PC-9 (cell line): ENCODE measurements around the gene CCL20. TPM values are rescaled to one million over a fixed set of nuclear protein-coding genes. Genes with fewer than 3 reads are reported as not detected.

Experiments used
- BruUV-seq: library from RNA; stranded (reverse); fragments of 400-500 nt; replicated peaks from 2 replicates; lab custom pipeline; 2021; lab: Mats Ljungman, UMichigan
- CTCF ChIA-PET: fragments of 300-600 bp; sonication (Branson Sonifier 250); formaldehyde crosslinking; loops from one replicate; lab custom pipeline; 2022; ENCODE audit warnings: antibody characterized with exemption; lab: Charles Lee
- POLR2A ChIA-PET: fragments of 300-600 bp; sonication (Branson Sonifier 250); formaldehyde crosslinking; loops from one replicate; lab custom pipeline; 2022; ENCODE audit warnings: antibody characterized with exemption; ENCODE audit not compliant: unreplicated experiment; lab: Charles Lee
- DNase-seq, 2 experiments: peaks; one replicate each; pipeline versions ENCODE4 v3.0.0 to v3.0.0-alpha.2; 2015 to 2022; ENCODE audit warnings: mixed read lengths in 1 of 2
- H2AFZ ChIP-seq: fragments of 200-600 bp; sonication (generic); 2 replicates; pipeline ENCODE4 v1.8.1; 2017; ENCODE audit warnings: antibody characterized with exemption
- H3F3A ChIP-seq: fragments of 200-600 bp; sonication (generic); 2 replicates; pipeline ENCODE4 v1.8.1; 2017; ENCODE audit warnings: antibody characterized with exemption, mild to moderate bottlenecking, low read depth; ENCODE audit not compliant: insufficient read depth
- H3K27ac ChIP-seq: fragments of 200-600 bp; sonication (generic); 2 replicates; pipeline ENCODE4 v1.6.1; 2016; ENCODE audit warnings: mixed run types
- H3K27me3 ChIP-seq: fragments of 200-600 bp; sonication (generic); 2 replicates; pipeline ENCODE4 v1.6.1; 2016; ENCODE audit warnings: low read depth, mixed run types; ENCODE audit not compliant: insufficient read depth
- H3K36me3 ChIP-seq: fragments of 200-600 bp; sonication (generic); 2 replicates; pipeline ENCODE4 v1.6.1; 2016; ENCODE audit warnings: low read depth, mixed run types
- H3K4me1 ChIP-seq: fragments of 200-600 bp; sonication (generic); replicated peaks from 2 replicates; pipeline ENCODE4 v1.6.1; 2016; ENCODE audit warnings: mixed run types; ENCODE audit not compliant: insufficient read depth
- H3K4me2 ChIP-seq: fragments of 200-600 bp; sonication (generic); 2 replicates; pipeline ENCODE4 v1.6.1; 2017; ENCODE audit warnings: mixed run types
- H3K4me3 ChIP-seq: fragments of 200-600 bp; sonication (generic); 2 replicates; pipeline ENCODE4 v1.6.1; 2016; ENCODE audit warnings: mixed run types
- H3K79me2 ChIP-seq: fragments of 200-600 bp; sonication (generic); 2 replicates; pipeline ENCODE4 v1.6.1; 2017; ENCODE audit warnings: low read depth, mixed run types
- H3K9me2 ChIP-seq: fragments of 200-600 bp; sonication (generic); 2 replicates; pipeline ENCODE4 v1.8.1; 2017; ENCODE audit warnings: mild to moderate bottlenecking; ENCODE audit not compliant: insufficient read depth
- H3K9me3 ChIP-seq: fragments of 200-600 bp; sonication (generic); 2 replicates; pipeline ENCODE4 v1.8.1; 2016; ENCODE audit warnings: low read depth; ENCODE audit not compliant: insufficient read depth
- H4K20me1 ChIP-seq: fragments of 200-600 bp; sonication (generic); 2 replicates; pipeline ENCODE4 v1.8.1; 2017; ENCODE audit not compliant: insufficient read depth
- EZH2 ChIP-seq: fragments of 200-600 bp; sonication (generic); IDR thresholded peaks from 2 replicates; pipeline ENCODE4 v1.8.0; 2017; ENCODE audit warnings: antibody characterized with exemption, low read depth
- intact Hi-C: fragments of 100-400 bp; cut with micrococcal nuclease; formaldehyde crosslinking; loops from one replicate; pipeline ENCODE4 v1.10.0; 2022; ENCODE audit not compliant: unreplicated experiment
- total RNA-seq: library from RNA; stranded (reverse); gene quantifications from 2 replicates; pipeline ENCODE4 v1.2.3, GENCODE V29; 2021
- TF ChIP-seq, protein P1 (sequence below): fragments of 200-600 bp; sonication (generic); conservative IDR thresholded peaks from 2 replicates; pipeline ENCODE4 v1.6.1; 2017; ENCODE audit warnings: mixed run types, antibody characterized with exemption, mild to moderate bottlenecking, moderate library complexity

The CCL20 gene
- total RNA-seq, 1 experiment from 2014 or later: not detected

DNA sequence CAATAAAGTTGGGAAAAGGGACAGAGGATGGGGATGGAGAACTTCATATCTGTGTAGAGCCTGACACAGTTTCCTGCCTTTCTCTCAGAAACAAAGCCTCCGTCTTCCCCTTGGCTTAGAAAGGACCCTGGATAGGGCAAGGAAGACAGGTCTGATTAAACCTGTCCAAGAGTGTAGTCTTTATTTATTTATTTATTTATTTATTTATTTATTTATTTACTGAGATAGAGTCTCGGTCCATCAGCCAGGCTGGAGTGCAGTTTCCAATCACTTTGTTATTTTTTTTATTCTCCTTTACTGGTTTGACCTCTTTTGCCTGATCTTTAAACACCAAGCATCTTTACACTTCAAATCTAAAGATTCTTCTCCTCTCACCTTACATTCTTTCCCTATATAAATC is 10.3 kb downstream of the CCL20 start:
- peaks cover 4% of the 10 kb centered on the region; the same call in 1 of the 2 replicates for H3K9me3 ChIP-seq
- H3K4me3 ChIP-seq: no peak overlapping the region
- no peaks in the 10 kb centered on the region for H3K36me3 ChIP-seq
- H3K27me3 ChIP-seq: no peaks in the 10 kb centered on the region
- H3K4me1 ChIP-seq: peaks cover 19% of the 10 kb centered on the region
- no TSS peak for BruUV-seq
- TF ChIP-seq, protein P1, sequence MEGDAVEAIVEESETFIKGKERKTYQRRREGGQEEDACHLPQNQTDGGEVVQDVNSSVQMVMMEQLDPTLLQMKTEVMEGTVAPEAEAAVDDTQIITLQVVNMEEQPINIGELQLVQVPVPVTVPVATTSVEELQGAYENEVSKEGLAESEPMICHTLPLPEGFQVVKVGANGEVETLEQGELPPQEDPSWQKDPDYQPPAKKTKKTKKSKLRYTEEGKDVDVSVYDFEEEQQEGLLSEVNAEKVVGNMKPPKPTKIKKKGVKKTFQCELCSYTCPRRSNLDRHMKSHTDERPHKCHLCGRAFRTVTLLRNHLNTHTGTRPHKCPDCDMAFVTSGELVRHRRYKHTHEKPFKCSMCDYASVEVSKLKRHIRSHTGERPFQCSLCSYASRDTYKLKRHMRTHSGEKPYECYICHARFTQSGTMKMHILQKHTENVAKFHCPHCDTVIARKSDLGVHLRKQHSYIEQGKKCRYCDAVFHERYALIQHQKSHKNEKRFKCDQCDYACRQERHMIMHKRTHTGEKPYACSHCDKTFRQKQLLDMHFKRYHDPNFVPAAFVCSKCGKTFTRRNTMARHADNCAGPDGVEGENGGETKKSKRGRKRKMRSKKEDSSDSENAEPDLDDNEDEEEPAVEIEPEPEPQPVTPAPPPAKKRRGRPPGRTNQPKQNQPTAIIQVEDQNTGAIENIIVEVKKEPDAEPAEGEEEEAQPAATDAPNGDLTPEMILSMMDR: no peak
- TF ChIP-seq EZH2: no peak
- ChIA-PET CTCF (no interaction called here), POLR2A (no interaction called here)
- DNase-seq: no peak
- no peaks in the 10 kb centered on the region for H3K9me2 ChIP-seq
- H3K79me2 ChIP-seq: no peaks in the 10 kb centered on the region
- intact Hi-C loops: no loop called here
- H3K4me2 ChIP-seq: no peak overlapping the region
- no peak overlapping the region for H3K27ac ChIP-seq
- H2AFZ ChIP-seq: no peak overlapping the region
- peaks cover 19% of the 10 kb centered on the region for H3F3A ChIP-seq
- H4K20me1 ChIP-seq: no peaks in the 10 kb centered on the region

DNA sequence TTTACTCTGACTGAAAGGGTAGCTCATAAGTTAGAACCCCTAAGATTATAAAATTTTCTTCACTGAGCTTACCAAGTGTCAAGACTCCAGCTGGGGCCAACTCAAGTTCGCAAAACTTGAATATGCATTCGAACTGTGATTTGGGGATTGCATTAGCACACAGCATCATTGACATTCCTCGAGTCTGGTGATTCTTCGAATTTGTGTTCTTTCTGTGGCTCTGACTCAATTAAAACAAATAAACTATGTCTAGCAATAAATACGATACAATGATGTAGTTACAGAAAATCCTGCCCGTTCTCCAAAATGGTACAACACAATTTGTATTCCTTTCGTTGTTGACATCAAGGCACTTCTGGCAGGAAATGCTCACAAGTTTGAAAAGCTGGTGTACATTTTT is 11.1 kb downstream of the CCL20 start:
- H3K9me3 ChIP-seq: peaks cover 4% of the 10 kb centered on the region; the same call in 1 of the 2 replicates
- no TSS peak for BruUV-seq
- H3K4me1 ChIP-seq: peaks cover 11% of the 10 kb centered on the region
- intact Hi-C loops: no loop called here
- no peaks in the 10 kb centered on the region for H4K20me1 ChIP-seq
- H3F3A ChIP-seq: peaks cover 11% of the 10 kb centered on the region
- no peak overlapping the region for H3K4me3 ChIP-seq
- no peak overlapping the region for H2AFZ ChIP-seq
- TF ChIP-seq, protein P1: no peak
- TF ChIP-seq EZH2: no peak
- no peaks in the 10 kb centered on the region for H3K27me3 ChIP-seq
- no peaks in the 10 kb centered on the region for H3K36me3 ChIP-seq
- no peak overlapping the region for H3K4me2 ChIP-seq
- ChIA-PET CTCF (no interaction called here), POLR2A (no interaction called here)
- no peak for DNase-seq
- H3K9me2 ChIP-seq: no peaks in the 10 kb centered on the region
- H3K27ac ChIP-seq: no peak overlapping the region
- H3K79me2 ChIP-seq: no peaks in the 10 kb centered on the region

DNA sequence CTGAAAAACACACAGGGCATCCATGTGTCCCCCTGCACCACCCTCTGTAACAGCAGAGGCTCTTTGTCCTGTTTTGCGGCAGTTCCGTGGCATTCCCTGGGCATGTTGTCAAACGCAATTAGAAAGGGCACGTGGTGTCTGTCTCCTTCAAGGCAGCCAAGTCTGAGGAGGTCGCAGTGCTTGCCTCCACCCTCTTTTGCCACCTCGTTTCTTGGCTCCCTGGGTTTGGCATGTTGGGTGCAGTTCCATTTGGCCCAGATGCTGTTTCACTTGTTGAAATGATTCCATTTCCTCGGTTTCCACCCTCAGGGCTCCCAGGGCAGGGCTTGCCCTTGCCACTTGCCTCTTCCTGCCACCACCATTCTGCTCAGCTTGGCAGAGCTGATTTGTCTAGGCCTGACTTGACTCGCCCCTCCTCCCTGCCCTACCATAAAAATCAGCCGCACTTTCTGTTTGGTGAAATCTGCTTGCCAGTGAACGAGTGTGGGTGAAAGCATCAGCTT is 12.4 kb downstream of the CCL20 start:
- Histone ChIP-seq H3K27me3 (no peaks in the 10 kb centered on the region), H3K4me3 (no peak overlapping the region), H4K20me1 (no peaks in the 10 kb centered on the region), H3K4me2 (no peak overlapping the region), H3F3A (no peaks in the 10 kb centered on the region), H3K36me3 (no peaks in the 10 kb centered on the region), H3K4me1 (no peaks in the 10 kb centered on the region), H2AFZ (no peak overlapping the region), H3K27ac (no peak overlapping the region), H3K9me2 (no peaks in the 10 kb centered on the region), H3K9me3 (peaks cover 4% of the 10 kb centered on the region; the same call in 1 of the 2 replicates), H3K79me2 (no peaks in the 10 kb centered on the region)
- DNase-seq: no peak
- POLR2A ChIA-PET: no interaction called here
- no TSS peak for BruUV-seq
- CTCF ChIA-PET: no interaction called here
- no peak for TF ChIP-seq EZH2
- TF ChIP-seq, protein P1: no peak
- intact Hi-C loops: no loop called here
